ENCODE results near the gene GLUL.
"Not testable (repeated sequence)": the region's sequence is repeated elsewhere in the genome, so short reads cannot be mapped to it uniquely, and the experiment has no call there.

The GLUL gene

GRCh38 chr1:182385885-182386853 lies 5.4 kb downstream of the GLUL start:
- no peak for DNase-seq (ENCODE audit: insufficient read length, low spot score)
- FAIRE-seq = no peak
- no peak for TF ChIP-seq TAF1 (IDR thresholded peaks at IDR 0.05; ENCODE audit: low read depth, low read length)
- TF ChIP-seq POLR2A (IDR thresholded peaks at IDR 0.05; ENCODE audit: low read depth, low read length) = no peak
- no peak for TF ChIP-seq PAX5 (IDR thresholded peaks at IDR 0.05; ENCODE audit: insufficient read depth, low read length, severe bottlenecking)
- TF ChIP-seq POU2F2 (IDR thresholded peaks at IDR 0.05; ENCODE audit: low read depth, low read length) = no peak
- TF ChIP-seq SPI1 (IDR thresholded peaks at IDR 0.05; ENCODE audit: low read depth, low read length) = no peak
- TF ChIP-seq POLR2AphosphoS5 (IDR thresholded peaks at IDR 0.05; ENCODE audit: low read depth, low read length) = no peak

DNA sequence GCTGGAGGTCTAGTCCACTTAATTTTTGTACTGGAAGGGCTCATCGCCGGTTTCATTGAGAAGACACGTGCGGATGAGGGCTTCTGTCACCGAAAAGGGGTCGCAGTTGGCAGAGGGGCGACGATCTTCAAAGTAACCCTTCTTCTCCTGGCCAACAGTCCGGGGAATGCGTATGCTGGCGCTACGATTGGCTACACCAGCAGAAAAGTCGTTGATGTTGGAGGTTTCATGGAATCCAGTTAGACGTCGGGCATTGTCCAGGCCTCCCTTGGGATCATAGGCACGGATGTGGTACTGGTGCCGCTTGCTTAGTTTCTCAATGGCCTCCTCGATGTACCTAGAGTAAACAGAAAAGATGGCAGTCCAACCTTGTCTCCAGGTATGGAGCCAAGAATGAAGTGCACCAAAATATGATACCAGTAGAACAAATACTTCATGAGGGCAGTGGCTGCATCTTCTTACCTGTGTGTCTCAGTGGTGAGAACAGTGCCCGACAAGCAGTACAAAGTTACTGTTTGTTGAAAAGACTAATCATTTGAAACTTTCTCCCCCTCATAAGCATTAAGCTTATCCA lies 7.1 kb downstream of the GLUL start:
- no peak for FAIRE-seq
- DNase-seq (ENCODE audit: insufficient read length, low spot score) = no peak
- no peak for TF ChIP-seq POLR2A (IDR thresholded peaks at IDR 0.05; ENCODE audit: low read depth, low read length)
- no peak for TF ChIP-seq SPI1 (IDR thresholded peaks at IDR 0.05; ENCODE audit: low read depth, low read length)

DNA sequence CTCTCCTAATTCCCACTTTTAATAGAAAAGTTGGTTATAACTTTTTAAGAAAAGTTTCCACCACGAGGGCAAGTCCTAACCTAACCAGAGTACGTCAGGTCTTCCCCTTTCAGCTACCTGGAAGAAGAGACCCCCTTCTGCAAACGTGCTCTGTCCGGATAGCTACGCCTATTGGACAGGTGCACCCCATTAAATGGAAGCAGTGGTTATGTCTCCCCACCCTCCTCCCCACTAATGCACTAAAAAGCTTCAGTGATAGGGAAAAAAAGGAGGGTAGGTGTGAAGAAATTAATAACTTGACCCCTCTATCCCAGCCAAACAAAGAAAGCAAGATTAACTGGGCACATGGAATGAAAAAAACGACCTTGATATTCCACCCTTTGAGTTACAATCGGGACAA lies 7.7 kb downstream of the GLUL start:
- TF ChIP-seq PAX5 (IDR thresholded peaks at IDR 0.05; ENCODE audit: insufficient read depth, low read length, severe bottlenecking) = no peak
- no peak for TF ChIP-seq POLR2A (IDR thresholded peaks at IDR 0.05; ENCODE audit: low read depth, low read length)
- no peak for TF ChIP-seq TAF1 (IDR thresholded peaks at IDR 0.05; ENCODE audit: low read depth, low read length)
- TF ChIP-seq POLR2AphosphoS5 (IDR thresholded peaks at IDR 0.05; ENCODE audit: low read depth, low read length) = no peak
- TF ChIP-seq SPI1 (IDR thresholded peaks at IDR 0.05; ENCODE audit: low read depth, low read length) = no peak
- no peak for TF ChIP-seq POU2F2 (IDR thresholded peaks at IDR 0.05; ENCODE audit: low read depth, low read length)
- no peak for FAIRE-seq
- DNase-seq (ENCODE audit: insufficient read length, low spot score) = no peak

GRCh38 chr1:182383037-182383661 lies 8.4 kb downstream of the GLUL start:
- FAIRE-seq (no peak), DNase-seq (ENCODE audit: insufficient read length, low spot score) (no peak)
- TF ChIP-seq POLR2A (IDR thresholded peaks at IDR 0.05; ENCODE audit: low read depth, low read length) = no peak
- TF ChIP-seq TAF1 (IDR thresholded peaks at IDR 0.05; ENCODE audit: low read depth, low read length) = no peak
- TF ChIP-seq SPI1 (IDR thresholded peaks at IDR 0.05; ENCODE audit: low read depth, low read length) = no peak
- no peak for TF ChIP-seq PAX5 (IDR thresholded peaks at IDR 0.05; ENCODE audit: insufficient read depth, low read length, severe bottlenecking)
- no peak for TF ChIP-seq POU2F2 (IDR thresholded peaks at IDR 0.05; ENCODE audit: low read depth, low read length)
- TF ChIP-seq POLR2AphosphoS5 (IDR thresholded peaks at IDR 0.05; ENCODE audit: low read depth, low read length) = no peak

DNA sequence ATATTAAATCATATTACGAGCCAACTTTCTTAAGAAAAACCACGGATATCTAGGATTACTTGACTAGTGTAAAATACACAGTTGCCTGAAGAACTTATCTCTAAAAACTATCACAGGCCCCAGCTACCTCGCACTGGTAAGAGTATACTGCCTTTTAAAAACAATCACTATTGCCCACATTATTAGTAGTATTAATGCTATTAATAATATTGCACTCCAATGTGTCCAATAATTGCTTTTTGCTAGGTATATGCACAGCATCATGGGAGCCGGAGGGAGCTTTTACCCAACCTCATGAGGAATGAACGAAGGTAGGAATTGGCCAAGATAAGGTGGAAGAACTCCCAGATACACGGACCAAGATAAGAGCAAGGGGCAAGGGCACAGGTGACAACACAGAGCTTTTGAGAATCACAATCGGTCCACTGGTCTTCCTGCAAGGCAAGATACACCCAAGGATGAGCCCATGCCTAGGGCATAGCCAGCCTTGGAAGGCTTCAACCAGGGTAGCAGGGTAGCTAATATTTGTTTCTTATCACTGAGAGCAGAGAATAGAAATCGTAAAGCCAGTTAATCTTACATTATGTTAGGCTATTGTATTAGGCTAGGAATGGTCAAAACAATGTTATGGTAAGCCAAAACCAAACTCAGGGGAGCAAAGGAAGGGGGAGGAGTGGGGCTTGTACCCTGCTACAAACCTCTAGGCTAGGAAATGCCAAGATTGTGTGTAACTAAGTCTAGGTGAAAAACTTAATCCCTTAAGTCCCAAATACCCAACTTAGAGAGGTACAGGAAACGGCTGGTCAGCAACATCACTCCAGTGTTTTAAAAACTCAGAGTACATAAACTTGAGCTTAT lies 9.4 kb downstream of the GLUL start:
- no peak for FAIRE-seq
- no peak for TF ChIP-seq POLR2A (IDR thresholded peaks at IDR 0.05; ENCODE audit: low read depth, low read length)
- no peak for TF ChIP-seq PAX5 (IDR thresholded peaks at IDR 0.05; ENCODE audit: insufficient read depth, low read length, severe bottlenecking)
- TF ChIP-seq POLR2AphosphoS5 (IDR thresholded peaks at IDR 0.05; ENCODE audit: low read depth, low read length) = no peak
- TF ChIP-seq TAF1 (IDR thresholded peaks at IDR 0.05; ENCODE audit: low read depth, low read length) = no peak
- no peak for TF ChIP-seq POU2F2 (IDR thresholded peaks at IDR 0.05; ENCODE audit: low read depth, low read length)
- no peak for TF ChIP-seq SPI1 (IDR thresholded peaks at IDR 0.05; ENCODE audit: low read depth, low read length)
- DNase-seq (ENCODE audit: insufficient read length, low spot score) = no peak

DNA sequence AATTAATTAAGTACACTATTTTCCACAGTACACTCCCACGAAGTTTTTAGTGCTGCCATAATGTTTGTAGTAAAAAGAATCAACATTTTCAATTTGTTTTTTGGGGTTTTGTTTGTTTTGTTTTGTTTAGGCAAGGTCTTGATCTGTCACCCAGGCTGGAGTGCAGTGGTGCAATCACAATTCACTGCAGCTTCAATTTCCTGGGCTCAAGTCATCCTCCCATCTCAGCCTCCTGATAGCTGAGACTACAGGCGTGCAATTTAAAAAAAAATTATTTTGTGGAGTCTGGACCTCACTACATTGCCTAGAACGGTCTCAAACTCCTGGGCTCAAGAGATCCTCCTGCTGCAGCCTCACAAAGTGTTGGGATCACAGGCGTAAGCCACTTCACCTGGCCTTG lies 11.4 kb downstream of the GLUL start:
- FAIRE-seq (no peak), DNase-seq (ENCODE audit: insufficient read length, low spot score) (no peak)
- no peak for TF ChIP-seq TAF1 (IDR thresholded peaks at IDR 0.05; ENCODE audit: low read depth, low read length)
- TF ChIP-seq POLR2AphosphoS5 (IDR thresholded peaks at IDR 0.05; ENCODE audit: low read depth, low read length) = no peak
- no peak for TF ChIP-seq POU2F2 (IDR thresholded peaks at IDR 0.05; ENCODE audit: low read depth, low read length)
- TF ChIP-seq SPI1 (IDR thresholded peaks at IDR 0.05; ENCODE audit: low read depth, low read length) = no peak
- TF ChIP-seq POLR2A (IDR thresholded peaks at IDR 0.05; ENCODE audit: low read depth, low read length) = no peak
- no peak for TF ChIP-seq PAX5 (IDR thresholded peaks at IDR 0.05; ENCODE audit: insufficient read depth, low read length, severe bottlenecking)

DNA sequence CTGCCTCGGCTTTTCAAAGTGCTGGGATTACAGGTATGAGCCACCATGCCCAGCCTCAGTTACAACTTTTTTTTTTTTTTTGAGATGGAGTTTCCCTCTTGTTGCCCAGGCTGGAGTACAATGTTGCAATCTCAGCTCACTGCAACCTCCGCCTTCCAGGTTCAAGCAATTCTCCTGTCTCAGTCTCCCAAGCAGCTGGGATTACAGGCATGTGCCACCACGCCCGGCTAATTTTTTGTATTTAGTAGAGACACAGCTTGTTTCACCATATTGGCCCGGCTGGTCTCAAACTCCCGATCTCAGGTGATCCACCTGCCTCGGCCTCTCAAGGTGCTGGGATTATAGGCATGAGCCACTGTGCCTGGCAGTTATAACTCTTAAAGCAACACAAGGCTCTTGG lies 11.8 kb downstream of the GLUL start:
- DNase-seq (ENCODE audit: insufficient read length, low spot score); FAIRE-seq: not testable (repeated sequence)

- FAIRE-seq = no peak
- no peak for TF ChIP-seq POU2F2 (IDR thresholded peaks at IDR 0.05; ENCODE audit: low read depth, low read length)
- no peak for TF ChIP-seq TAF1 (IDR thresholded peaks at IDR 0.05; ENCODE audit: low read depth, low read length)
- TF ChIP-seq POLR2A (IDR thresholded peaks at IDR 0.05; ENCODE audit: low read depth, low read length) = no peak
- no peak for TF ChIP-seq SPI1 (IDR thresholded peaks at IDR 0.05; ENCODE audit: low read depth, low read length)
- no peak for TF ChIP-seq POLR2AphosphoS5 (IDR thresholded peaks at IDR 0.05; ENCODE audit: low read depth, low read length)
- no peak for DNase-seq (ENCODE audit: insufficient read length, low spot score)
These were observed 14.5 kb downstream of the GLUL start for GRCh38 chr1:182376936-182377574.

Measured in GM12891 (cell line).